ENCODE data around the gene STOM. TPM values are rescaled to one million over a fixed set of nuclear protein-coding genes. Genes with fewer than 3 reads are reported as not detected.

The STOM gene
- total and polyA plus RNA-seq, 10 of the 15 experiments (the other 5 are each of a cell fraction or from before 2014, with no cell fraction given): 6.7 to 47.4 (median 39.8) TPM

DNA sequence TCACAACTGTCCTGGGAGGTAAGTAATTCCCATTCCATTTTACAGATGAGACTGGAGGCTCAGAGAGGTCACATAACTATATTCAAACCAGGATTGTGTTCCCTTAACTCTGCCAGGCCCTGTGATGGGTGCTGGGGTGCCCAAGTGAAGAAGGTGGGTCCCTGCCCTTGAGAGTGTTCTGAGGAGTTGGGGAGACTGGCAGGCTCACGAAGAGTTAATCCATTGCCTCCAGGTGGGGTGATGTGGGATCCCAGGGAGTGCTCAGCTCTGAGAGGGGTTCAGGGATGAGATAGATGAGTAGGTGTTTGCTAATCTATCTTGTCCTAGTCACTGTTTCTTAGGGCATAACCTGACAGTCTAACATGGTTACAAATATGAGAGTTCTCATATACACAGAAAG lies 65.3 kb downstream of the STOM start:
- RAD21 ChIA-PET (ENCODE audit: unreplicated experiment): no interaction called here
- TF ChIP-seq ZNF622 (IDR thresholded peaks at IDR 0.05) (no peak), SREBF1 (IDR thresholded peaks at IDR 0.05; ENCODE audit: low read length) (no peak), SUZ12 (IDR thresholded peaks at IDR 0.05; ENCODE audit: unreplicated experiment) (no peak), BMI1 (IDR thresholded peaks at IDR 0.05; ENCODE audit: borderline replicate concordance) (no peak), ZNF217 (IDR thresholded peaks at IDR 0.05) (no peak), FOXM1 (IDR thresholded peaks at IDR 0.05; ENCODE audit: low read depth, low read length) (no peak), POLR2AphosphoS5 (IDR thresholded peaks at IDR 0.05; ENCODE audit: low read length) (no peak), NFXL1 (IDR thresholded peaks at IDR 0.05; ENCODE audit: borderline replicate concordance) (no peak), RELA (IDR thresholded peaks at IDR 0.05; ENCODE audit: borderline replicate concordance, partially characterized antibody) (no peak), JUND (IDR thresholded peaks at IDR 0.05; ENCODE audit: low read depth, low read length) (no peak), RAD51 (IDR thresholded peaks at IDR 0.05) (no peak), BCL11A (IDR thresholded peaks at IDR 0.05; ENCODE audit: low read depth, low read length) (no peak), BRCA1 (IDR thresholded peaks at IDR 0.05; ENCODE audit: low read depth, low read length) (no peak), EGR1 (IDR thresholded peaks at IDR 0.05; ENCODE audit: borderline replicate concordance in 1 of 2, low read depth in 2 of 2, low read length in 2 of 2) (no peak), ZBED1 (IDR thresholded peaks at IDR 0.05; ENCODE audit: borderline replicate concordance) (no peak), EZH2 (IDR thresholded peaks at IDR 0.05; ENCODE audit: borderline replicate concordance, control insufficient read depth, low read depth, low read length) (no peak), MTA2 (IDR thresholded peaks at IDR 0.05; ENCODE audit: low read depth) (no peak), TARDBP (IDR thresholded peaks at IDR 0.05; ENCODE audit: borderline replicate concordance) (no peak)
- TF ChIP-seq, protein P1, sequence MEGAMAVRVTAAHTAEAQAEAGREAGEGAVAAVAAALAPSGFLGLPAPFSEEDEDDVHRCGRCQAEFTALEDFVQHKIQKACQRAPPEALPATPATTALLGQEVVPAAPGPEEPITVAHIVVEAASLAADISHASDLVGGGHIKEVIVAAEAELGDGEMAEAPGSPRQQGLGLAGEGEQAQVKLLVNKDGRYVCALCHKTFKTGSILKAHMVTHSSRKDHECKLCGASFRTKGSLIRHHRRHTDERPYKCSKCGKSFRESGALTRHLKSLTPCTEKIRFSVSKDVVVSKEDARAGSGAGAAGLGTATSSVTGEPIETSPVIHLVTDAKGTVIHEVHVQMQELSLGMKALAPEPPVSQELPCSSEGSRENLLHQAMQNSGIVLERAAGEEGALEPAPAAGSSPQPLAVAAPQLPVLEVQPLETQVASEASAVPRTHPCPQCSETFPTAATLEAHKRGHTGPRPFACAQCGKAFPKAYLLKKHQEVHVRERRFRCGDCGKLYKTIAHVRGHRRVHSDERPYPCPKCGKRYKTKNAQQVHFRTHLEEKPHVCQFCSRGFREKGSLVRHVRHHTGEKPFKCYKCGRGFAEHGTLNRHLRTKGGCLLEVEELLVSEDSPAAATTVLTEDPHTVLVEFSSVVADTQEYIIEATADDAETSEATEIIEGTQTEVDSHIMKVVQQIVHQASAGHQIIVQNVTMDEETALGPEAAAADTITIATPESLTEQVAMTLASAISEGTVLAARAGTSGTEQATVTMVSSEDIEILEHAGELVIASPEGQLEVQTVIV (IDR thresholded peaks at IDR 0.05; ENCODE audit: borderline replicate concordance, partially characterized antibody): no peak
- DNase-seq (ENCODE audit: low read depth, low spot score) (no peak), FAIRE-seq (no peak), ATAC-seq (no peak)
- no peak overlapping the region for H3K4me2 ChIP-seq (ENCODE audit: control insufficient read depth, insufficient read depth)
- no peaks in the 10 kb centered on the region for H3K4me1 ChIP-seq (ENCODE audit: control insufficient read depth, insufficient read depth, low read length)
- POLR2A ChIA-PET: no interaction called here
- no peaks in the 10 kb centered on the region; a peak in 1 of 4 replicates for H3K36me3 ChIP-seq (ENCODE audit: control insufficient read depth in 2 of 2, insufficient read depth in 2 of 2, low read length in 1 of 2)
- SMC1A ChIA-PET (ENCODE audit: uncharacterized antibody, unreplicated experiment): no interaction called here
- H3K9ac ChIP-seq (ENCODE audit: control insufficient read depth, insufficient read depth, low read length): no peak overlapping the region
- intact Hi-C loops (cut with micrococcal nuclease; ENCODE audit: unreplicated experiment): no loop called here
- no peak overlapping the region for H3K27ac ChIP-seq (ENCODE audit: control insufficient read depth, insufficient read depth)
- in situ Hi-C loops (cut with MboI): no loop called here
- H3K9me3 ChIP-seq (replicated peaks; ENCODE audit: control insufficient read depth, insufficient read depth, low read length): no peaks in the 10 kb centered on the region
- WGBS (ENCODE audit: insufficient coverage, insufficient replicate concordance, low lambda C conversion rate, missing lambda C conversion rate): 56% methylated on average over 1 of the region's 1 CpG
- no peak overlapping the region for H3K4me3 ChIP-seq
- H3K79me2 ChIP-seq (ENCODE audit: control insufficient read depth, insufficient read depth, low read length): no peaks in the 10 kb centered on the region
- H3K27me3 ChIP-seq (replicated peaks in 1 of 2; ENCODE audit: control insufficient read depth in 2 of 2, insufficient read depth in 2 of 2, low read length in 1 of 2): no peaks in the 10 kb centered on the region
- no peaks in the 10 kb centered on the region for H4K20me1 ChIP-seq (ENCODE audit: control insufficient read depth, insufficient read depth)
- no TSS peak for BruUV-seq (replicated peaks)
- CTCF ChIA-PET: interaction anchor here (1.5 kb wide), 1 partner anchor 15 kb away, joined by 3 read pairs; no protein-coding TSS in a partner anchor
- H2AFZ ChIP-seq (ENCODE audit: control insufficient read depth, low read depth, low read length): no peak overlapping the region

All from GM12878 (cell line).